HT1080 (cell line): ENCODE results near the gene UBE2J2. TPM values are rescaled to one million over a fixed set of nuclear protein-coding genes. Genes with fewer than 3 reads are reported as not detected.

Source experiments
- DNase-seq: peaks from one replicate; pipeline ENCODE4 v3.0.0-alpha.2; 2015; ENCODE audit warnings: low read depth
- total RNA-seq: library from RNA; depleted of rRNA; stranded (reverse); fragments of >200 nt; shearing (Covaris generic); gene quantifications from 2 replicates; pipeline ENCODE4 v1.2.3, GENCODE V29; 2014

The UBE2J2 gene
- total RNA-seq, 1 experiment from 2014 or later, result 139 TPM

- peak; percentile 76 for DNase-seq
Measured at GRCh38 chr1:1281533-1282321, 8.1 kb upstream of the UBE2J2 start.

GRCh38 chr1:1280782-1281481, 7.3 kb upstream of the UBE2J2 start:
- DNase-seq, result no peak

GRCh38 chr1:1279028-1279427, 5.4 kb upstream of the UBE2J2 start:
- DNase-seq, result no peak

GRCh38 chr1:1278620-1279019, 5.0 kb upstream of the UBE2J2 start:
- DNase-seq, result no peak

GRCh38 chr1:1275836-1276235, 2.2 kb upstream of the UBE2J2 start:
- no peak for DNase-seq

GRCh38 chr1:1274931-1275431, 1.3 kb upstream of the UBE2J2 start:
- no peak for DNase-seq

GRCh38 chr1:1274299-1274930, 761 bp upstream of the UBE2J2 start:
- DNase-seq, result no peak

- DNase-seq, result no peak
Measured at GRCh38 chr1:1273209-1273511, 494 bp downstream of the UBE2J2 start.

GRCh38 chr1:1272341-1273208, 1.1 kb downstream of the UBE2J2 start:
- DNase-seq, result peak; percentile 39

GRCh38 chr1:1270813-1271212, 2.8 kb downstream of the UBE2J2 start:
- no peak for DNase-seq

GRCh38 chr1:1268284-1268682, 5.4 kb downstream of the UBE2J2 start:
- no peak for DNase-seq

- DNase-seq, result no peak
Measured at GRCh38 chr1:1267488-1268283, 6.0 kb downstream of the UBE2J2 start.

GRCh38 chr1:1264868-1265272, 8.8 kb downstream of the UBE2J2 start:
- DNase-seq, result peak; percentile 89

- DNase-seq, result no peak
Measured at GRCh38 chr1:1264026-1264425, 9.6 kb downstream of the UBE2J2 start.

- DNase-seq, result no peak
Measured at GRCh38 chr1:1262758-1263157, 10.9 kb downstream of the UBE2J2 start.

- no peak for DNase-seq
Measured at GRCh38 chr1:1262071-1262470, 11.6 kb downstream of the UBE2J2 start.

- DNase-seq, result no peak
Measured at GRCh38 chr1:1260843-1261560, 12.7 kb downstream of the UBE2J2 start.

- no peak for DNase-seq
Measured at GRCh38 chr1:1259951-1260600, 13.6 kb downstream of the UBE2J2 start.

GRCh38 chr1:1259540-1259939, 14.1 kb downstream of the UBE2J2 start:
- no peak for DNase-seq
